ENCODE data around the gene GAD1.

The GAD1 gene

DNA sequence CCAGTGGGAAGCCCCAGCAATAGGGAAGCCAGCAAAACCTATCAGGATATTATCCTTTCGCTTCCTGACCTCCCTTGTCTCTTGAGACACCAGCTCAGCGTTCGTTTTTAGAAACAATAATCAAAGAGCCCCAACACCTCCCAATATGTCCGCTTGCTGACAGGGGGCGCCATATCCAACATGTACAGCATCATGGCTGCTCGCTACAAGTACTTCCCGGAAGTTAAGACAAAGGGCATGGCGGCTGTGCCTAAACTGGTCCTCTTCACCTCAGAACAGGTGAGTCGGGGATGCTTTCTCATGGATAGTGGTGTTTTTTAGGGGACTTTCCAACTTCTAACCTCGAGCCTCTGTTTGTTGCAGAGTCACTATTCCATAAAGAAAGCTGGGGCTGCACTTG lies 28.7 kb downstream of the GAD1 start:
- DNase-seq (ENCODE audit: low read depth, low spot score), result no peak

DNA sequence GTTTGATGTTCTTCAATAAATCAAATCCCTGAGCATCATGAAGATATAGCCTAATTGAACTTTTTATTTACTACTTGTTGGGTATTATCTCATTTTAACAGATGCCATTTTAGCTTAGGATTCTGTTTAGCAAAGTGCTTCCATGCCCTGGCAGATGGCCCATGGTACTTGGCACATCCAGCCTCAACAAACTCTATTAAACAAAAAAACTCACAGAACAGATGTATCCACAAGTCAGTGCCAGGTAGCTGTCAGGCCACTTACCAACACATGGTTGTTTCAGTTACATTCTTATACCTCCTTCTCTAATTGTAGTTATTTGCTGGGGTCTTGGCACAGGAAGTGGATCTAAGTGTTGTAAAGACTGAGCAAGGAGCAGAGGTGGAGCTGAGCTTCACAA lies 29.6 kb downstream of the GAD1 start:
- no peak for DNase-seq (ENCODE audit: low read depth, low spot score)

DNA sequence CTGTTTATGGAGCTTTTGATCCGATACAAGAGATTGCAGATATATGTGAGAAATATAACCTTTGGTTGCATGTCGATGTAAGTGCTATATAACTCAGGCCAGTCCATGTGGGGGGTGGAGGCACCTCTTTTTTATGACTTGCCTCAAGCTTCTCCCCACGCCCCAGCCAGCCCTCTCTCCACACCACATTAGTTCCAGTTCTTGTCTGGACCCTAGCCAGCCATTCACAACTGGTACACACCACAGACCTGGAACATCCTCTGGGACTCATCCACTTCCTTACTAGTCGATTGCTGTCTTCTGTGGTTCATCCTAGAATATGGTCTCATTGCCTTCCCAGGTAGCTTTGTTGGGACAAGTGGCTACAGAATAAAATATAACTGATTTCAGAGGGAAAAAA lies 31.0 kb downstream of the GAD1 start:
- DNase-seq (ENCODE audit: low read depth, low spot score), result no peak

DNA sequence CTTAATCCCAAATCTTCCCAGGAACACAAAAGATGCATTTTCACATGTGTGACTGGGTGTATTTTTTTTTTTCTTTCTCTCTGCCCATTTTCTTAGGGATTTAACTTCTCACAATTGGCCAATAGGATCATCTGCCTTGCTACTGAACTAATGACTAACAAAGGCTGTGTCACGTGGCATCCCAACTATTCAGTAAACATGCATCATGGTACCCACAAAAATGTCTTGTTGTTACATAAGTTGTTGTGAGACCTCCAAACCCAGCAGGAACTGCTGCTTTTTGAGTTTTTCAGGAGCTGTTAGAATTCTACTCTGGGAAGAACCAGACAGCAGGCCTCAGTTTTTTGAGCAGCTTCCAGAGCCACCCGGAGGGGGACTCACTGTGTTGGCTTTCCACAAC lies 31.9 kb downstream of the GAD1 start:
- peak; percentile 29 for DNase-seq (ENCODE audit: low read depth, low spot score)

DNA sequence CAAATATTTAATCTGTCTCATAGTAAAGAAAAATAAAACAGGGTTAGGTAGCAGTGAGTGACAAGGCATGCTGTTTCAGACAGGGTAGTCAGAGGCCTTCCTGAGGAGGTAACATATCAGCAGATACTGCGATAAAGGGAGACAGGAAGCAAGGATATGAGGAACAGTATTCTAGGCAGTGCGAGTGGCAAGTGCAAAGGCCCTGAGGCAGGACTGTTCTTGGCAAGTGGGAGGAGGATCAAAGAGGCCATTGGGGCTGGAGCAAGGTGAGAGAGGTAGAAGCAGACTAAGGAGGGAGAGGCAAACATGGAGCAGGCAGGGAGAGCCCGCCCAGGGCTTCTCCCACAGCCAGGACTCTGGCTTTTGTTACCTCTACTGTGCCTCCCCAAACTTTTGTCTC lies 33.6 kb downstream of the GAD1 start:
- DNase-seq (ENCODE audit: low read depth, low spot score), result no peak

DNA sequence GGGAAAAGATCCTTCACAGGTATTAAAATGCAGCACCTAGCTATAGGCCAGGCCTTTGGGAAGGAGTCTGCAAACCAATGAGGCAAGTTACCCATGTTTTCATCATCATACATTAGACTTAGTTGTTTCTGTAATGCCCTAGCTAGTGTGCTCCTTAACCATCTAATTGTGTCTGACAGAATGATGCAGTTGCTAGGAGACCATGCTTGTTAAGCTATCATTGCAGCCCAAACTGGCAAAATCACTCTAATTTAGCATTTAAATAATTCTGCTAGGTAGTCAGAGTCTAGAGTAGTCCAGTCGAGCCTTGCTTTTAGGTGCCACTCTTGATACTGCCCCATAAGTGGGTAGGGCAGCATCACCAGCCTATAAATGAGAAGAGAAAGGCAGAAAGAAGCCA lies 34.9 kb downstream of the GAD1 start:
- no peak for DNase-seq (ENCODE audit: low read depth, low spot score)

DNA sequence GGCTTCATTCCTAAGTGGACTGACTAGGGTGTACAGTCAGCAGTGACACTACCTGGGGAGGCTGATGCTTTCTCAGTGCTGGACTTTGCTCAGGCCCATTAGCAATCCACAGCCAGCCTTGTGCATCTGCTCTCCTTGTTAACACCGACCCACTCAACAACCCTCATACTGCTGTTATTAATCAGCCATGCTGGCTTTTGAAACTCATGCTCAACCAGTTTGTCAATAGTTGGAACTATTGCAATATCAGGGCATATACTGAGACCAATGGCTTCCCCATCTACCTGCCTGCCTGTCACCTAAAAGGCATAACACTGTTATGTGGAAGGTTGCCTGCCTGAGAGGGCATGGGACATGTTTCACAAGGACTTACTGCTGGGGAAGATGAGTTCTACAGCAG lies 39.4 kb downstream of the GAD1 start:
- DNase-seq (ENCODE audit: low read depth, low spot score), result no peak

DNA sequence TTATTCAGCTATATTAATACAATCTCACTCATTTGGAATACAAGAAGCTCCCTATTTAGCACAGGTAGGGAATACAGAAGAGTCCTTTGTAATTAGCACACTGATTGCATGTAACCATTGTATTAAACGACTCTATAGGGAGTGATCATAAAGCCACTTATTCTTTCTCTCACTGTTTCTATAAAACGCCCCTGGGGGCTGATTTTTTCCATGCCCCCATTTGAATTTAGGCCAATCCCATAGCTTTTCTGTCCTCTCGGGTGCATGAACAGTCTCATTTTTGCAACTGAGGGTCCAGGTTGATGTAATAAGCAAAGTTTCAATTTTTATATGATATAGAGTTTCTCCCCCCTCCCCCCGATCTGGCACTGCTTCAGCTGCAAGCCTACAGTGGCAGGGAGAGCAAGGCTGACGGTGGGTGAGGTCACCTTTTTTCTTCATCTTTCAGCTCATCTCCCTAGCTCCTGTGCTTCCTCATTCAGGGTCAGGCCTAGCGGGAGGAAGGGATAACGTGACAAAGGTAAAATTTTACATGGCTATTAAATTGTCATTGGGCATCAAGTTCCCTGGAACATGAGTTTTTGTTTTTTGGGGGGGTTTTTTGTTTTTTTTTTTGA lies 45.7 kb downstream of the GAD1 start:
- DNase-seq (ENCODE audit: low read depth, low spot score), result no peak

DNA sequence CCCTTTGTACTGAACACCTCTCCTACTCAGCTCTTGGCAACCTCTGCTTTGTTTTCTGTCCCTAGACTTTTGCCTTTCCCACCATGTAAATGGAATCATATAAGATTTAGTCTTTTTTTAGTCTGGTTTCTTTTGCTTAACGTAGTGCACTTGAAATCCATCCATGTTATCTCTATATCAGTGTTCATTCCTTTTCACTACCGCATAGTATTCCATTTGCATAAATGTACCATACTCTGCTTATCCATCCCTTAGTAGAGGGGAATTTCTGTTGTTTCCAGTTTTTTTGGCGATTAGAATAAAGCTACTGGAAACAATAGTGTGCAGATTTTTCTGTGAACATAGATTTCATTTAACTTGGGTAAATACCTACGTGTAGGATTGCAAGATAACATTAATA lies 46.4 kb downstream of the GAD1 start:
- no peak for DNase-seq (ENCODE audit: low read depth, low spot score)

DNA sequence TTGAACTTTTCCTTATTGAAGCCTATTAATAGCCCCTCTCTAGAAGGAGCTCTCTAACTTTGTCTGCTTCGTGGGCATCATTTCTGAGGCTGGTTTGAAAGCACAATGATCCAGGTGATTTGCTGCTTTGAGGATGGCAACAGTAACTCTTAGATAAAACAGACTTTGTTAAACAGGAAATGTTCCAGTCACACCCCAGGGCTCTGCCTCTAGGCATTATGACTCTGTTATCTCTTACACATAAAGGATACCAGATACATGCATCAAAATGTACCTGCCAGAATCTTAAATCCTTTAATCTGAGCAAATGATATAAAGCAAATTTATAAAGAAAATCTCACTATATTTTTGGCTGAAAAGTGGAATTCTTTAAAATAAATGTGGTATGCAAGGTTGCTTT lies 52.3 kb downstream of the GAD1 start:
- DNase-seq (ENCODE audit: low read depth, low spot score), result no peak

DNA sequence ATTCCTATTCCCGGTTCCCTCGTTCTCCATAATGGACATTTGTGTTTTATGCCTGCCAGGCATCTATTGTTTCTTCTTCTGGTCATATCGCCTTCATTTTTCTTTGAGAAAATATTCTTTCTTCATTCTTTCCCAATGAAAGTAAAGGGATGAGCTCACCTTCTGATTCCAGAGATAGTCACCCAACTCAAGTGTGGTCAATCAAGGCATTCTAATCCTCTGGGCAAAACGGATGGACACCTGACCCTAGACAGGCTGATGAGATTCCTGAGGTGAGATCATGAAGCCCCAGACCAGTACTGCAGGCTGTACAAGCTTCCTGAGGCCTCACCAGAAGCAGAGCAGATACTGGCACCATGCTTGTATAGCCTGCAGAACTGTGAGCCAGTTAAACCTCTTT lies 52.8 kb downstream of the GAD1 start:
- DNase-seq (ENCODE audit: low read depth, low spot score), result no peak

DNA sequence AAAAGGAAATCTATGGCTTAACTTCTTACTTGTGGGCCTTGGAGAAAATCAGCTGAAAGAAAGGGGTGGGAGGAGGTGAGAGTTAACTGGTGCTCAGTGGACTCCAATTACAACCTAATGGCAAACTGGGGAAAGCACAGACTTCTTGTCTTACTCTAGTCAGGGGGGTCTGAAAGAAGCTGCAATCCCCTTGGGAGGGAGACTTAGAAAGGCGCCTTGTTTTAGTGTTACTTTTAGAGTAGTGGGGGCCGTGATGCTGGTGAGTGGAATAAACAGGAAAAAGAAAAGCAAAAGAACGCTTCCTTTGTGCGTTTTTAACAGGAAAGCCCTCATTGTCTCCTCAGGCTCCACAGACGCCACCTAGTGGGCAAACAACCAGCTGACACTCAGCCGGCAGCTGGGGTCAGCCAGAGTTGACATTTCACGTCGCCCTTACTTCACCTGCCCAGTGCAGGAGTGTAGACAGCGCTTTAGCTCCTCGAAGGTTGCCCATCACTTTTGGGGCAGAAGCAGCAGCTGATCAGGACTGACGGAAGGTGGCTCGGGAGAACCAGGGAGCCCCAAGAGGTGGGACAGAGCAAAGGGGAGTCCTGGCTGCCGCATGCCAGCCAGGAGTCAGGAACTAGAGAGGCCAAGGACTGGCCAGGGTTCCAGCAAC lies 56.5 kb downstream of the GAD1 start:
- DNase-seq (ENCODE audit: low read depth, low spot score), result peak; percentile 36

DNA sequence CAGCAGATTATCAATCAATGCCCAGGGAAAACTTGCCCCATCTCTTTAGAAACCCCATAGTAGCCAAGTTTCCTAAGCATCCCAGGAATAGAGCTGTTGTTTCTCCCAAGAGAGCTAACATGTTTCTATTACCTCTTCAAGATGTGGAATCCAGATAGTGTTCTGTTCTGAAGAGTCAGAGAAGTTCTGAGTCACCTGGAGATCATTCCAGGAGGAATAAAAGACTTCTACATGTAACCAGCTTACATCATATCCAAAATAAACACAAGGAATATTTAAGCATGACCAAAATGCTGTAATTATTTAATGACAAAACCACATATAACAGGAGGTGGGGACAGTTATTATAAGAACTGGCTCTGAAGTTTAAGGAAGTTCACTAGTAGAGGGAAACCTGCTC lies 61.4 kb downstream of the GAD1 start:
- no peak for DNase-seq (ENCODE audit: low read depth, low spot score)

DNA sequence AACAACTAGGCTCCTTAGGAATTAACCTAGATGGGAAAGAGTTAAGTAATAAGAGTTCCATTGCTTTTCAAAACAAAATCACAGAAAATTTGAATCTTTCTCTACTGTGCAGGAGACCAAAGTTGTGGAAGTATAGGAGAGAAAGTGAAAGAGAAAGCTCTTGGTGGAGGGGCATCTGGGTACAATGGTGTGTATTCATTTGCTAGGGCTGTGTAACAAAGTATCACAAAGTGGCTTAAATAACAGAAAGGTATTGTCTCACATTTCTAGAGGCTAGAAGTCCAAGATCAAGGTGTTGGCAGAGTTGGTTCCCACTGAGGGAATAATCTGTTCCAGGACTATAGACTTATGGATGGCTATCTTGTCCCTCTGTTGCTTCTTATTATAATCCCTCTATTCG lies 61.8 kb downstream of the GAD1 start:
- DNase-seq (ENCODE audit: low read depth, low spot score), result no peak

DNA sequence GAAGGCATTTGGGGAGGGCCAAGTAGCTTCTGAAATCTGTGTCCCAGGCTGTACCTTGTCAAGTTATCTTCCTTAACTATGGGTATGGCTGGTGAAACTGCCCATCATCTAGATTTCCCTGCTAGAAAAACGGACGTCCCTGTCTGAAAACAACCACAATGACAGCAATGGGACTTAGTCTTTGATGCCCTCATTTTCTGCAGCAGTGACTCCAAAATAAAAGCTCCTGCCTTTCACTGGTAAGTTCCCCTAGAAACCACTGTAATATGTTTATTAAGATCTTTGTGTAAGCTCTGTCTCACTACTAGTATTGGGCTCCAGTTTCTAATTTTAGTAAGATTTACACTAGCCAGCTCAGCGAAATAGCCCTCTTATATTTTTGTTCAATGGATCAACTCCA lies 65.2 kb downstream of the GAD1 start:
- DNase-seq (ENCODE audit: low read depth, low spot score), result no peak

DNA sequence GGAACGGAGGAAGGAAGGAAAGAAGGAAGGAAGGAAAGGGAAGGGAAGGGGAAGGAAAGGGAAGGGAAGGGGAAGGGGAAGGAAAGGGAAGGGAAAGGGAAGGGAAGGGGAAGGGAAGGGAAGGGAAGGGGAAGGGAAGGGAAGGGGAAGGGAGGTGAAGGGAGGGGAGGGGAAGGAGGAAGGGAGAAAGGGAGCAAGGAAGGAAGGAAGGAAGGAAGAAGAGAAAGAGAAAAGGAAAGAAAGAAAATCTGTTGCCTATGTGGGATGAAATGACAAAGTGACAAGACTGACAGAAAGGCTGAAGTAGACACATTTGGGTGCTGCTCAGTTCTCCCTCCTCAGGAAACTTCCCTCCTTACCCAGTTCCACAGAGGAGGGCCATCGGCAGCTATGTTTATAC lies 66.1 kb downstream of the GAD1 start:
- no peak for DNase-seq (ENCODE audit: low read depth, low spot score)

DNA sequence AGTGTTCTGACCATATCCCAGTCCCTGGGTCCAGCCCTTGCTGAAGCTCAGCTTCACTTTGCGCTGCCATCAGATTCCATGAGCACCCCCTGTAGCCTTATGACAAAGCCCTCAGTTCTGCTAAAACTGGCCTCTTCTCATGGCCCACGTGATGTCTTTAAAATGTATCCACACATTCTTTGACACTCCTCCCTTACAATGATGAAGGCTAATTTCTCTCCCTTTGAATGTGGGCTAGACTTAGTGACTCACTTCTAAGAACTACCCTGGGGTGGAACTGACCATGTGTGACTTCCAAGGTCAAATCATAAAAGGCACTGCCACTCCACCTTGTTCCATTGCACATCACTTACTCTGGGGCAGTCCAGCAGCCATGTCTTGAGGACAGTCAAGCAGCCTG lies 67.0 kb downstream of the GAD1 start:
- DNase-seq (ENCODE audit: low read depth, low spot score), result no peak

DNA sequence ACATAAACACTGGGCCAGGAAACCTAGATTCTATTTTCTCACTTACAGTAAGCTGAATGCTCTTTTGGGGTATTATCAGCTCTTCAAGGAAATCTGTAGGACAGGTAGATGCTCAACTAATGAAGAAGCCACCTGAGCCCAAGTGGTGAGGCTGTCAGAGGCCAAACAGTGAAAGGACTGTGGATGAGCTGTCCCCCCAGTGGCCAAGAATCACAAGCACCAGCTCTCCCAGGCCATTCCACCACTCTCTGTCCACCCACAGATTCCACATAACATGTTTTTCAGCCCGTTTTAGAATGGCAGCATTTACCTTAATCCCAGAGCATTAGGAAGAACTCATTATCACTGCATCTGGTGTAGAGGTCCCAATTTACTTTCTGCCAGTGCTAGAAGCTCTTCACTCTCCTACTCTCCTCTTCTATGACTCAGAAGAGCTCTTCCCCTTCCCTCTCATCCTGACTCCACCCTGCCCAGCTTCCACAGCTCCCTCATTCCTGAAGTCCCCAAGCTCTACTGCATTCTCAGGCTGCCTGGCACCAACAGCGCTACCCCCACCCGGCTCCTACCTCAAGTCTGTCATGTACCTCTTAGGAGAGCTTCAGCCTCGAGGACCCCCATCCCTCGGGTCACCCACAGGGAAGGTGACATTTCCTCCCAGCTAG lies 68.6 kb downstream of the GAD1 start:
- DNase-seq (ENCODE audit: low read depth, low spot score), result no peak

DNA sequence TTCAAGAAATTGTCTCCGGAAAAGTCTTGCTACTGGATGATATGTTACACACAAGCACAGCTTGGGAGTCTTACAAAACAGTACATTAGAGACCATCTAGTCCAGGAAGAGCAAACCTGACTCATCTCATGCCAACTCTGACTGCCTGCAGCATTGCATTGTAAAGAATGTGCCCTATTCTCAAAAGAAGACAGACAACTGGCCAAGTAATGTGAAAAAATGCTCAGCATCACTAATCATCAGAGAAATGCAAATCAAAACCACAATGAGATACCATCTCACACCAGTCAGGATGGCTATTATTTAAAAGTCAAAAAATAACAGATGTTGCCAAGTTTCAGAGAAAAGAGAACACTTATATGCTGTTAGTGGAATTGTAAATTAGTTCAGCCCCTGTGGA lies 69.7 kb downstream of the GAD1 start:
- no peak for DNase-seq (ENCODE audit: low read depth, low spot score)

DNA sequence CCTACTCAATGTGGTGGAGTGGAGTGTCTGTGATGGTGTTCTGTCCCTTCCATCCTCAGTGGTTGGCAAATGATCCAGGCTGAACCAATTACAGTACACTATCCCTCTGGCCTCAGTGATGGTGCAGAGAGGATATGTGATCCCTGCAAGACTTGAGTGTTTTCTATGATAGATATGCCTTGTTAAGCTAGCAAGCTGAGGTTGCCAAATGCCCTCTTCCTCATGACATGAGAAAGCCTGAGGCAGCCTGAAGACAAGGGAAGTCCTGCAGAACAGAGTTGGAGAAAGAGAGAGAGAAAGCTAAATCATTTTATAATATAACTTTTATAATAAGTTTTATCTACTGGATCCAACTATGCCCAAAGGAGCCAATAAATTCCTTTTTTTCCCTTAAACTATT lies 70.8 kb downstream of the GAD1 start:
- DNase-seq (ENCODE audit: low read depth, low spot score), result no peak

DNA sequence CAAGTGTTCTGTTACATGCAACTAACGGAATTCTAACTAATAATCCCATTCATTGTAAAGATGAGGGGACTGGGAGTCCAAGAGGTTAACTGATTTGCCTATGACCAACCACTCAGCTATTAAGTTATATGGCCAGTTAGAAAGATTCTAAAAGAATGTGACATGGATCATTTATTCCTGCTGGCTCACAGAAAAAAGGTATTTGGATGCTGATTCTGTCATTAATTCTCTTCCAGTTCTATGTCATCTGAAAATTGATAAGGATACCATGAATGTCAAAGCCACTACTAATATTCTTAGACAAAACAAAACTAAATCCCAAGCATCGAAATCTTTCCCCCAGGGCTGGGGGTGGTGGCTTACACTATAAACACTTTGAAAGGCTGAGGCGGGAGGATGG lies 71.2 kb downstream of the GAD1 start:
- DNase-seq (ENCODE audit: low read depth, low spot score), result no peak

DNA sequence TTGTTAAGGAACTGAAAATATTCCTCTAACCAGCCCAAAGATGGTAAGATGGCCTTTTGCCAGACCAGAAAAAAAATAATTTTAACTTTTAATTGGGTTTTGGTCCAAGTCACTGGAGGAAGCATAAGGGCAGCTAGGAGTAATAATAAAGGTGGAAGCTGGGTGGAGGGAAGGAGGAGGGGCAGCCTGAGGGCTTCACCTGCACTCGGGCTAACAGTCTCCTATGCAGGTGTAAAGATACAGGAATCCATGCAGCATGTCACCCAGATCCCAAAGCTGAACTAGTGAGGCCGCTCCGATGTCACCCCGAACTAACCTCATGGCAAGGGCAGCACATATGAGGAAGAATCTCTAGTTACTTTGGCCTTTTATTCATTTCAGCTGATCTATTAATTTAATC lies 75.2 kb downstream of the GAD1 start:
- no peak for DNase-seq (ENCODE audit: low read depth, low spot score)

DNA sequence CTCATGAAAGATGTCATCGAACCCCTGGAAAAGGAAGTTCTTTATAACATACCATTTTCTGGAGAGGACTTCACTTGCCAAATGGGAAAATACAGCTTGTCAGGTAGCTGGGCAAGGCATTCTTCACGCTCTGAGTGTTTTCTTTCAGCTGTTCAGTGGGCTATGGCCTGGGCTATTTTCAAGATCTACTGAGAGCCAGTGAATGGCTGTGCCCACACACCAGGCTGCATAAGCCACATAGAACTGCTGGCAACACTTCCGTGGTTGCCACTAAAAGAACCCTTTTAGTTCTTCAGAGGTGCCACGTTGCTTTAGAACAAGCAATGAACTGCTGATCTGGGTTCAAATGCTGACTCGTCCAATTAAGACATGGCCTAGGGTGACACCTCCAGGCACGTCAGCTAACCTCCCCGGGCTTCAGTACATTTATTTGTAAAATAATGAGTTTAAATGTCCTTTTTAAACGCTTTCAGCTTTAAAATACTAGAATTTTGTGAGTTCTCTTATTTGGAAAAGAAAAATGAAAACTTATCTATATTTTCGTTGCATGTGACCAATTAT lies 75.8 kb downstream of the GAD1 start:
- DNase-seq (ENCODE audit: low read depth, low spot score), result no peak

Measured in smooth muscle cell of the brain vasculature (primary cell).